HepG2 (cell line): Measurements from ENCODE around the gene DOCK3. TPM values are rescaled to one million over a fixed set of nuclear protein-coding genes. Genes with fewer than 3 reads are reported as not detected.

Source experiments
- ATAC-seq: fragments of 200-7000 bp; cut with Tn5 transposase; 3 replicates; pipeline ENCODE4 v1.9.1; 2020; ENCODE audit warnings: mild to moderate bottlenecking, moderate library complexity
- BruUV-seq: library from RNA; stranded (reverse); fragments of 400-500 nt; replicated peaks from 2 replicates; lab custom pipeline; 2021; lab: Mats Ljungman, UMichigan
- CTCF ChIA-PET: fragments of 300-600 bp; formaldehyde crosslinking; extraction: SDS; loops from one replicate; lab custom pipeline; 2021; ENCODE audit warnings: low total read pairs, inconsistent platforms, low intra/inter-chr PET ratio; lab: Yijun Ruan, JAX
- POLR2A ChIA-PET: fragments of 350-600 bp; sonication (Branson Sonifier 250); formaldehyde crosslinking; loops from one replicate; lab custom pipeline; 2020; ENCODE audit warnings: antibody characterized with exemption, inconsistent platforms; lab: Yijun Ruan, JAX
- DNase-seq: peaks from one replicate; pipeline ENCODE4 v3.0.0-alpha.2; 2015; ENCODE audit warnings: low spot score
- FAIRE-seq: peaks from 3 replicates; lab custom pipeline; 2011; peaks lifted over from hg19 to GRCh38; lab: Jason Lieb, UNC
- H2AFZ ChIP-seq: one replicate; pipeline ENCODE4 v1.6.1; 2011; ENCODE audit warnings: low read length, inconsistent platforms
- H3K27ac ChIP-seq: fragments of 300-600 bp; 3 replicates; pipeline ENCODE4 v1.8.0; 2011; ENCODE audit warnings: mixed run types, mild to moderate bottlenecking, mixed read lengths, low read length, inconsistent platforms; ENCODE audit not compliant: insufficient read depth; ENCODE audit errors: extremely low read length
- H3K27me3 ChIP-seq, 2 experiments: fragments of 200-600 bp in 1 of 2; 2 replicates in 1 of 2; 3 replicates in 1 of 2; pipeline versions ENCODE4 v1.6.0 to v1.8.0; 2011; ENCODE audit warnings: low read length in 2 of 2, mild to moderate bottlenecking in 2 of 2, moderate library complexity in 2 of 2, inconsistent platforms in 1 of 2; ENCODE audit not compliant: insufficient read depth in 2 of 2, control insufficient read depth in 1 of 2
- H3K36me3 ChIP-seq, 2 experiments: fragments of 200-600 bp in 1 of 2; replicated peaks in 1 of 2; 2 replicates in 1 of 2; 3 replicates in 1 of 2; pipeline versions ENCODE4 v1.5.1 to v1.8.0; 2011; ENCODE audit warnings: low read length in 2 of 2, inconsistent platforms in 1 of 2; ENCODE audit not compliant: insufficient read depth in 2 of 2, control insufficient read depth in 1 of 2
- H3K4me1 ChIP-seq: 2 replicates; pipeline ENCODE4 v1.5.1; 2012; ENCODE audit warnings: low read length, inconsistent platforms; ENCODE audit not compliant: insufficient read depth
- H3K4me2 ChIP-seq: 2 replicates; pipeline ENCODE4 v1.6.0; 2011; ENCODE audit warnings: low read depth, low read length, inconsistent platforms
- H3K4me3 ChIP-seq, 3 experiments: fragments of 200-600 bp in 1 of 3; sonication (generic), shearing (Covaris generic) in 1 of 3; replicated peaks in 1 of 3; 2 replicates each; pipeline ENCODE4 v1.5.1; 2011 to 2016; ENCODE audit warnings: low read length in 3 of 3, inconsistent platforms in 2 of 3, low read depth in 2 of 3, mild to moderate bottlenecking in 2 of 3, control low read depth in 1 of 3, mixed read lengths in 1 of 3; ENCODE audit not compliant: insufficient read depth in 1 of 3
- H3K79me2 ChIP-seq: one replicate; pipeline ENCODE4 v1.6.1; 2011; ENCODE audit warnings: low read length, inconsistent platforms; ENCODE audit not compliant: insufficient read depth
- H3K9ac ChIP-seq: 2 replicates; pipeline ENCODE4 v1.6.0; 2011; ENCODE audit warnings: mild to moderate bottlenecking, low read depth, low read length, inconsistent platforms; ENCODE audit not compliant: insufficient read depth
- H3K9me3 ChIP-seq: 2 replicates; pipeline ENCODE4 v1.5.1; 2012; ENCODE audit warnings: mild to moderate bottlenecking, low read length
- H4K20me1 ChIP-seq: 2 replicates; pipeline ENCODE4 v1.6.0; 2011; ENCODE audit warnings: inconsistent platforms, mild to moderate bottlenecking, low read length, moderate library complexity; ENCODE audit not compliant: insufficient read depth
- AFF4 ChIP-seq: sonication (generic); formaldehyde crosslinking; IDR thresholded peaks from 2 replicates; pipeline ENCODE4 v1.4.0; 2020; ENCODE audit warnings: missing genetic modification reagents
- HNRNPH1 ChIP-seq: fragments of 200-400 bp; formaldehyde crosslinking; optimal IDR thresholded peaks from 2 replicates; pipeline ENCODE3; 2017; ENCODE audit warnings: mild to moderate bottlenecking, low read depth, low read length
- SRY ChIP-seq: sonication (generic); formaldehyde crosslinking; IDR thresholded peaks from 2 replicates; pipeline ENCODE4 v1.8.0; 2022; ENCODE audit warnings: mild to moderate bottlenecking, missing genetic modification reagents
- WGBS: methylation state at CpG from one replicate; pipeline ENCODE4 v1.1.6; 2017; ENCODE audit warnings: low lambda C conversion rate; 5-methylcytosine and 5-hydroxymethylcytosine counted together
- in situ Hi-C: cut with HindIII; loops from 2 replicates; pipeline ENCODE4 v1.10.0; 2017; ENCODE audit warnings: low pct_unique_long_range_greater_than_20kb; ENCODE audit not compliant: extremely low pct_ligation_motif_present
- intact Hi-C: fragments of 100-400 bp; cut with micrococcal nuclease; formaldehyde crosslinking; loops from one replicate; pipeline ENCODE4 v1.10.0; 2022; ENCODE audit not compliant: unreplicated experiment
- polyA plus RNA-seq, 8 experiments: library from polyadenylated mRNA; depleted of rRNA in 3 of 8; stranded (reverse) in 7 of 8; unstranded in 1 of 8; fragments of >200 nt; fragmentation: Illumina TruSeq in 4 of 8; extraction: Trizol in 4 of 8; gene quantifications; 2 replicates each; pipeline versions ENCODE4 v1.2.1 to v1.2.3, GENCODE V29; 2011 to 2016; ENCODE audit warnings: low read depth in 4 of 8, missing spikeins in 1 of 8, mixed read lengths in 1 of 8; ENCODE audit not compliant: insufficient read depth in 1 of 8
- total RNA-seq, 5 experiments: library from RNA; depleted of rRNA; stranded (reverse); fragments of >200 nt; fragmentation: Illumina TruSeq; extraction: Trizol; gene quantifications; 2 replicates each; pipeline ENCODE4 v1.2.3, GENCODE V29; 2016; ENCODE audit warnings: low read depth in 1 of 5

DOCK3 gene
- total and polyA plus RNA-seq, 2 of the 13 experiments (the other 11 are each of a cell fraction or from before 2014, with no cell fraction given) = not detected

- in situ Hi-C loops = no loop called here
- ATAC-seq = no peak
Observed at GRCh38 chr3:50625231-50626182, 49.2 kb upstream of the DOCK3 start.

GRCh38 chr3:50626401-50626800, 48.3 kb upstream of the DOCK3 start:
- TF ChIP-seq AFF4 (CRISPR knock-in tag) = no peak
- TF ChIP-seq, all 625 proteins: peak for 0
- no peak overlapping the region for H3K27ac ChIP-seq
- 100% methylated on average over 3 of the region's 3 CpGs for WGBS
- H3K79me2 ChIP-seq = no peaks in the 10 kb centered on the region
- no peak overlapping the region for H3K9ac ChIP-seq
- H3K4me3 ChIP-seq = no peak overlapping the region
- no peaks in the 10 kb centered on the region for H4K20me1 ChIP-seq
- H3K36me3 ChIP-seq = peaks cover 3 to 18% of the 10 kb centered on the region in 2 experiments; a peak in 2 of 5 replicates
- POLR2A ChIA-PET = interaction anchor here (0.5 kb wide), 1 partner anchor 10 kb away, joined by 4 read pairs; no protein-coding TSS in a partner anchor
- no peaks in the 10 kb centered on the region for H3K9me3 ChIP-seq
- H2AFZ ChIP-seq = no peak overlapping the region
- ATAC-seq = no peak
- intact Hi-C loops = no loop called here
- H3K4me2 ChIP-seq = no peak overlapping the region
- in situ Hi-C loops = no loop called here
- peaks cover 16% of the 10 kb centered on the region for H3K4me1 ChIP-seq
- no TSS peak for BruUV-seq
- DNase-seq = no peak
- CTCF ChIA-PET = no interaction called here
- H3K27me3 ChIP-seq = no peaks in the 10 kb centered on the region
- FAIRE-seq = no peak

More at GRCh38 chr3:50625231-50626182, 49.2 kb upstream of the DOCK3 start:
- Histone ChIP-seq H3K4me2 (no peak overlapping the region), H2AFZ (no peak overlapping the region), H3K27me3 (no peaks in the 10 kb centered on the region), H3K4me1 (peaks cover 16% of the 10 kb centered on the region), H3K79me2 (no peaks in the 10 kb centered on the region), H3K36me3 (peaks cover 3 to 11% of the 10 kb centered on the region in 2 experiments; a peak in 2 of 5 replicates), H3K9ac (no peak overlapping the region), H3K27ac (no peak overlapping the region), H3K9me3 (no peaks in the 10 kb centered on the region), H3K4me3 (no peak overlapping the region), H4K20me1 (no peaks in the 10 kb centered on the region)
- intact Hi-C loops = no loop called here
- 94% methylated on average over 15 of the region's 18 CpGs for WGBS
- DNase-seq (no peak), FAIRE-seq (no peak)
- ChIA-PET POLR2A (no interaction called here), CTCF (no interaction called here)
- TF ChIP-seq HNRNPH1 (no peak), SRY (no peak)
- BruUV-seq = no TSS peak
